Measurements from ENCODE around the gene TICRR.

DNA sequence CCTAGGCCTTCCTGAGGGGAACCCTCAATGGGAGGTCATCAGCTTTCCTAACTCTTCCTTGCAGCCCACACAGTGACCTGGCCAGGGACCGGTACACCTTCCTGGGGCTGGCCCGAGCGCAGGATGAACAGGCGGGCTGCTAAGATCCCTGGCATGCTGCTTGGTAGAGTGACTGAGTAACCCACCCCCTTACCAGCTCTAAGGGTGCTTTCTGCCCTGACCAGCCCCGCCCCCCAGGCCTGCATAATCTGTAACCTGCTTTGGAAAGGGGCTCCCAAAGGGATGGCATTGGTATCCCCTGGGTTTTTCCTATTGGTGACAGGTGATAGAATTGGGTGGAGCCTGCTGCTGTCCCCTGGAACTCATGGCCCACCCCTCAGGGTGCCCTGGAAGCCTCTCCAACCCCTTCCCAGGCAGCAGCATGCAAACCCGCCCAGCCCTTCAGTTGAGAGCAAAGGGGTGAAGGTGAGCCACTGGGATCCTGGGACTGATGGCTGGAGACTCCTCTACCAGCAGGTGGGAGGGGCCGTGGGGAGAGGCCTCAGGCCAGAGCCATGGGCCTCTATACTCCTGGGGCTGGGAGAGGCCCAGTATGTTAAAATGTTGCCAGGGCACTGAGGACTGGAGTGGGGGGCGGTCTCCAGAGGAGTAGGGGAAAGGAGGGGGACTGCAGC lies 91.1 kb downstream of the TICRR start:
- TF ChIP-seq, protein P1, sequence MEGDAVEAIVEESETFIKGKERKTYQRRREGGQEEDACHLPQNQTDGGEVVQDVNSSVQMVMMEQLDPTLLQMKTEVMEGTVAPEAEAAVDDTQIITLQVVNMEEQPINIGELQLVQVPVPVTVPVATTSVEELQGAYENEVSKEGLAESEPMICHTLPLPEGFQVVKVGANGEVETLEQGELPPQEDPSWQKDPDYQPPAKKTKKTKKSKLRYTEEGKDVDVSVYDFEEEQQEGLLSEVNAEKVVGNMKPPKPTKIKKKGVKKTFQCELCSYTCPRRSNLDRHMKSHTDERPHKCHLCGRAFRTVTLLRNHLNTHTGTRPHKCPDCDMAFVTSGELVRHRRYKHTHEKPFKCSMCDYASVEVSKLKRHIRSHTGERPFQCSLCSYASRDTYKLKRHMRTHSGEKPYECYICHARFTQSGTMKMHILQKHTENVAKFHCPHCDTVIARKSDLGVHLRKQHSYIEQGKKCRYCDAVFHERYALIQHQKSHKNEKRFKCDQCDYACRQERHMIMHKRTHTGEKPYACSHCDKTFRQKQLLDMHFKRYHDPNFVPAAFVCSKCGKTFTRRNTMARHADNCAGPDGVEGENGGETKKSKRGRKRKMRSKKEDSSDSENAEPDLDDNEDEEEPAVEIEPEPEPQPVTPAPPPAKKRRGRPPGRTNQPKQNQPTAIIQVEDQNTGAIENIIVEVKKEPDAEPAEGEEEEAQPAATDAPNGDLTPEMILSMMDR (IDR thresholded peaks at IDR 0.05): no peak
- TF ChIP-seq EP300 (IDR thresholded peaks at IDR 0.05) (no peak), POLR2A (IDR thresholded peaks at IDR 0.05) (no peak)

Data from tibial nerve (tissue), 4 donors.